NOMO-1 (cell line): ENCODE results near the gene POLR3G.
A peak's percentile ranks its signal among the peaks of the same experiment; 100 is the strongest.

Source experiments
- DNase-seq, 2 experiments: peaks; one replicate each; lab custom pipeline; 2025; ENCODE audit not compliant: unreplicated experiment in 2 of 2; lab: John Stamatoyannopoulos, UW

POLR3G gene

GRCh38 chr5:90474235-90475107, at the start of gene POLR3G, which contains the start of gene MBLAC2:
POLR3G (plus strand) TSS chr5:90474864; CDS start chr5:90485568, 10,704 bp downstream.
MBLAC2 (minus strand) TSS chr5:90474771; CDS start chr5:90474292, 479 bp downstream.
- DNase-seq: peak; percentile 87 to 96

- peak in 1 of 2 experiments; percentile 8 for DNase-seq
Observed at GRCh38 chr5:90434116-90434714, 40.4 kb upstream of the POLR3G start.

- no peak for DNase-seq
Observed at GRCh38 chr5:90437663-90438062, 37.0 kb upstream of the POLR3G start.

GRCh38 chr5:90438100-90438499, 36.6 kb upstream of the POLR3G start:
- no peak for DNase-seq

GRCh38 chr5:90440644-90441043, 34.0 kb upstream of the POLR3G start:
- no peak for DNase-seq

- no peak for DNase-seq
Observed at GRCh38 chr5:90446961-90447360, 27.7 kb upstream of the POLR3G start.

GRCh38 chr5:90461288-90461687, 13.4 kb upstream of the POLR3G start:
- DNase-seq: no peak

- DNase-seq: no peak
Observed at GRCh38 chr5:90472783-90473395, 1.8 kb upstream of the POLR3G start.

- DNase-seq: peak in 1 of 2 experiments; percentile 16
Observed at GRCh38 chr5:90473396-90474234, 1.0 kb upstream of the POLR3G start.

GRCh38 chr5:90475436-90475980, 844 bp downstream of the POLR3G start:
- DNase-seq: no peak

GRCh38 chr5:90476391-90476790, 1.7 kb downstream of the POLR3G start:
- DNase-seq: no peak

- no peak for DNase-seq
Observed at GRCh38 chr5:90477073-90477472, 2.4 kb downstream of the POLR3G start.

GRCh38 chr5:90477621-90478215, 3.1 kb downstream of the POLR3G start:
- no peak for DNase-seq

- DNase-seq: no peak
Observed at GRCh38 chr5:90479611-90480385, 5.1 kb downstream of the POLR3G start.

- DNase-seq: no peak
Observed at GRCh38 chr5:90480699-90481098, 6.0 kb downstream of the POLR3G start.

GRCh38 chr5:90483206-90483605, 8.5 kb downstream of the POLR3G start:
- DNase-seq: no peak

GRCh38 chr5:90484540-90484939, 9.9 kb downstream of the POLR3G start:
- DNase-seq: no peak

GRCh38 chr5:90488791-90489190, 14.1 kb downstream of the POLR3G start:
- DNase-seq: no peak

GRCh38 chr5:90494043-90494442, 19.4 kb downstream of the POLR3G start:
- DNase-seq: no peak
